Fibroblast of lung (primary cell): ENCODE results near the gene GRK5. TPM values are rescaled to one million over a fixed set of nuclear protein-coding genes. Genes with fewer than 3 reads are reported as not detected.

Experiments used
- DNase-seq, 2 donors: peaks; one replicate each; pipeline versions ENCODE4 v3.0.0 to v3.0.0-alpha.2; 2010; ENCODE audit warnings: low read depth in 2 of 2
- H2AFZ ChIP-seq: 2 replicates; pipeline ENCODE4 v1.5.1; 2012; ENCODE audit warnings: low read length, control low read depth, inconsistent platforms
- H3K27ac ChIP-seq: 2 replicates; pipeline ENCODE4 v1.5.1; 2011; ENCODE audit warnings: low read length, control low read depth; ENCODE audit not compliant: insufficient read depth
- H3K27me3 ChIP-seq: 2 replicates; pipeline ENCODE4 v1.5.1; 2011; ENCODE audit warnings: mild to moderate bottlenecking, low read length; ENCODE audit not compliant: control insufficient read depth, insufficient read depth
- H3K36me3 ChIP-seq: 2 replicates; pipeline ENCODE4 v1.5.1; 2011; ENCODE audit warnings: low read length; ENCODE audit not compliant: control insufficient read depth, insufficient read depth
- H3K4me1 ChIP-seq: 2 replicates; pipeline ENCODE4 v1.5.1; 2011; ENCODE audit warnings: low read length; ENCODE audit not compliant: control insufficient read depth, insufficient read depth; ENCODE audit errors: extremely low read depth
- H3K4me2 ChIP-seq: 2 replicates; pipeline ENCODE4 v1.5.1; 2011; ENCODE audit warnings: low read length, control low read depth; ENCODE audit not compliant: insufficient read depth; ENCODE audit errors: extremely low read depth
- H3K4me3 ChIP-seq, 4 experiments: fragments of 200-600 bp in 1 of 4; sonication (generic) in 1 of 4; replicated peaks in 1 of 4; 2 replicates each; pipeline ENCODE4 v1.5.1; 2011 to 2016; ENCODE audit warnings: low read length in 4 of 4, low read depth in 3 of 4, mild to moderate bottlenecking in 3 of 4, control low read depth in 2 of 4, inconsistent platforms in 1 of 4, mixed read lengths in 1 of 4; ENCODE audit not compliant: insufficient read depth in 1 of 4; ENCODE audit errors: control extremely low read depth in 1 of 4
- H3K79me2 ChIP-seq: 2 replicates; pipeline ENCODE4 v1.5.1; 2012; ENCODE audit warnings: mild to moderate bottlenecking, low read length, inconsistent platforms; ENCODE audit not compliant: control insufficient read depth, insufficient read depth
- H3K9ac ChIP-seq: 2 replicates; pipeline ENCODE4 v1.5.1; 2011; ENCODE audit warnings: mild to moderate bottlenecking, low read length, control low read depth; ENCODE audit not compliant: insufficient read depth
- H3K9me3 ChIP-seq: 2 replicates; pipeline ENCODE4 v1.5.1; 2012; ENCODE audit warnings: low read depth, low read length; ENCODE audit not compliant: control insufficient read depth, insufficient read depth
- H4K20me1 ChIP-seq: 2 replicates; pipeline ENCODE4 v1.5.1; 2011; ENCODE audit warnings: low read length; ENCODE audit not compliant: control insufficient read depth, insufficient read depth; ENCODE audit errors: extremely low read depth
- CTCF ChIP-seq, 2 donors: IDR thresholded peaks in 1 of 2; conservative IDR thresholded peaks in 1 of 2; 1 replicate in 1 of 2; 2 replicates in 1 of 2; pipeline ENCODE4 v1.5.1; 2011 to 2012; ENCODE audit warnings: low read length in 2 of 2, control low read depth in 1 of 2, inconsistent platforms in 1 of 2, low read depth in 1 of 2, mild to moderate bottlenecking in 1 of 2
- EZH2 ChIP-seq: IDR thresholded peaks from 2 replicates; pipeline ENCODE4 v1.5.1; 2012; ENCODE audit warnings: low read length, control low read depth, mild to moderate bottlenecking; ENCODE audit errors: missing control alignments
- polyA plus RNA-seq, 2 donors: library from polyadenylated mRNA; depleted of rRNA in 1 of 2; stranded (reverse) in 1 of 2; unstranded in 1 of 2; fragments of >200 nt; gene quantifications; 2 replicates each; pipeline ENCODE4 v1.2.1, GENCODE V29; 2011 to 2012; ENCODE audit warnings: missing spikeins in 1 of 2
- total RNA-seq: library from RNA; depleted of rRNA; stranded (reverse); fragments of >200 nt; gene quantifications from 2 replicates; pipeline ENCODE4 v1.2.1, GENCODE V29; 2014

Gene GRK5
- total and polyA plus RNA-seq, 2 donors (not counting 1 experiment from before 2014, with no cell fraction given) = 24.1 to 90.3 TPM

- Histone ChIP-seq H3K4me3 (no peak overlapping the region), H3K9me3 (no peaks in the 10 kb centered on the region), H2AFZ (no peak overlapping the region), H3K27me3 (no peaks in the 10 kb centered on the region), H3K36me3 (no peaks in the 10 kb centered on the region), H3K27ac (no peak overlapping the region), H4K20me1 (no peaks in the 10 kb centered on the region), H3K4me2 (no peak overlapping the region), H3K79me2 (no peaks in the 10 kb centered on the region), H3K9ac (no peak overlapping the region), H3K4me1 (peaks cover 4% of the 10 kb centered on the region)
- no peak for TF ChIP-seq EZH2
- TF ChIP-seq CTCF (conservative IDR thresholded peaks at IDR 0.05 in 1 of 2, IDR thresholded peaks at IDR 0.05 in 1 of 2; ENCODE audit: low read depth in 1 of 2, low read length in 2 of 2) = no peak
- DNase-seq = no peak
Observed at GRCh38 chr10:119358567-119358966, 151.2 kb downstream of the GRK5 start.

GRCh38 chr10:119359025-119359424 lies 151.7 kb downstream of the GRK5 start:
- no peaks in the 10 kb centered on the region for H4K20me1 ChIP-seq
- H3K36me3 ChIP-seq = no peaks in the 10 kb centered on the region
- TF ChIP-seq EZH2 (no peak), CTCF (conservative IDR thresholded peaks at IDR 0.05 in 1 of 2, IDR thresholded peaks at IDR 0.05 in 1 of 2; ENCODE audit: low read depth in 1 of 2, low read length in 2 of 2) (no peak)
- H2AFZ ChIP-seq = no peak overlapping the region
- H3K4me2 ChIP-seq = no peak overlapping the region
- no peak overlapping the region for H3K4me3 ChIP-seq
- H3K79me2 ChIP-seq = no peaks in the 10 kb centered on the region
- H3K27ac ChIP-seq = no peak overlapping the region
- no peaks in the 10 kb centered on the region for H3K27me3 ChIP-seq
- DNase-seq = no peak
- H3K9ac ChIP-seq = no peak overlapping the region
- H3K4me1 ChIP-seq = peaks cover 5% of the 10 kb centered on the region
- no peaks in the 10 kb centered on the region for H3K9me3 ChIP-seq

- no peak overlapping the region for H3K27ac ChIP-seq
- H3K4me2 ChIP-seq = no peak overlapping the region
- no peak for DNase-seq
- H3K36me3 ChIP-seq = no peaks in the 10 kb centered on the region
- H3K79me2 ChIP-seq = no peaks in the 10 kb centered on the region
- no peaks in the 10 kb centered on the region for H4K20me1 ChIP-seq
- H3K4me3 ChIP-seq = no peak overlapping the region
- no peak overlapping the region for H3K9ac ChIP-seq
- H3K9me3 ChIP-seq = no peaks in the 10 kb centered on the region
- no peak overlapping the region for H2AFZ ChIP-seq
- peaks cover 17% of the 10 kb centered on the region for H3K4me1 ChIP-seq
- TF ChIP-seq CTCF (conservative IDR thresholded peaks at IDR 0.05 in 1 of 2, IDR thresholded peaks at IDR 0.05 in 1 of 2; ENCODE audit: low read depth in 1 of 2, low read length in 2 of 2) (no peak), EZH2 (no peak)
- H3K27me3 ChIP-seq = no peaks in the 10 kb centered on the region
Observed at GRCh38 chr10:119360181-119360921, 153.0 kb downstream of the GRK5 start.
